HG03432 (cell line): ENCODE results near the gene PRAC1.

Experiments used
- ATAC-seq: cut with Tn5 transposase; IDR thresholded peaks from one replicate; pipeline ENCODE4 v1.9.1; 2021; ENCODE audit warnings: mild to moderate bottlenecking, moderate library complexity; ENCODE audit not compliant: unreplicated experiment

The PRAC1 gene

GRCh38 chr17:48722201-48722907 lies at the start of gene PRAC1:
Gene PRAC1 (minus strand): TSS chr17:48722518. CDS start chr17:48722392, 126 bp downstream.
- ATAC-seq: no peak

- no peak for ATAC-seq
These were observed 48.6 kb upstream of the PRAC1 start for GRCh38 chr17:48770954-48771353.

- no peak for ATAC-seq
These were observed 46.8 kb upstream of the PRAC1 start for GRCh38 chr17:48769009-48769675.

GRCh38 chr17:48767263-48767774 lies 45.0 kb upstream of the PRAC1 start:
- ATAC-seq: no peak

- ATAC-seq: no peak
These were observed 38.8 kb upstream of the PRAC1 start for GRCh38 chr17:48761114-48761513.

GRCh38 chr17:48760411-48760810 lies 38.1 kb upstream of the PRAC1 start:
- no peak for ATAC-seq

GRCh38 chr17:48759288-48759687 lies 37.0 kb upstream of the PRAC1 start:
- ATAC-seq: no peak

GRCh38 chr17:48757524-48757961 lies 35.2 kb upstream of the PRAC1 start:
- ATAC-seq: no peak

- no peak for ATAC-seq
These were observed 34.5 kb upstream of the PRAC1 start for GRCh38 chr17:48756830-48757251.

GRCh38 chr17:48755356-48755755 lies 33.0 kb upstream of the PRAC1 start:
- no peak for ATAC-seq

GRCh38 chr17:48754500-48755261 lies 32.4 kb upstream of the PRAC1 start:
- ATAC-seq: no peak

- no peak for ATAC-seq
These were observed 31.6 kb upstream of the PRAC1 start for GRCh38 chr17:48753794-48754499.

- ATAC-seq: no peak
These were observed 30.3 kb upstream of the PRAC1 start for GRCh38 chr17:48752399-48753288.

GRCh38 chr17:48751733-48752398 lies 29.5 kb upstream of the PRAC1 start:
- ATAC-seq: no peak

GRCh38 chr17:48751172-48751571 lies 28.9 kb upstream of the PRAC1 start:
- ATAC-seq: no peak

- ATAC-seq: no peak
These were observed 27.6 kb upstream of the PRAC1 start for GRCh38 chr17:48749621-48750553.

GRCh38 chr17:48748718-48749566 lies 26.6 kb upstream of the PRAC1 start:
- ATAC-seq: no peak
